Activated CD8-positive, alpha-beta memory T cell treated with anti-CD3 and anti-CD28 coated beads, Interleukin-2, amount 10 ng/mL, durations not matched to agents 7 days and 5 days (primary cell): ENCODE results near the gene PLK4. TPM values are rescaled to one million over a fixed set of nuclear protein-coding genes. Genes with fewer than 3 reads are reported as not detected.
A peak's percentile ranks its signal among the peaks of the same experiment; 100 is the strongest.

Experiments used
- ATAC-seq: fragments of 150-1000 bp; cut with Tn5 transposase; one replicate; pipeline ENCODE4 v1.10.0; 2021; ENCODE audit warnings: moderate library complexity
- CTCF ChIA-PET: fragments of 350-600 bp; sonication (Branson Sonifier 250); formaldehyde crosslinking; loops from one replicate; lab custom pipeline; 2021; ENCODE audit warnings: antibody characterized with exemption; lab: Charles Lee
- DNase-seq: peaks from one replicate; pipeline ENCODE4 v3.0.0-alpha.2; 2020
- H3K27ac Mint-ChIP-seq: one replicate; pipeline ENCODE4 v1.8.0; 2021; ENCODE audit warnings: mild to moderate bottlenecking, mixed read lengths
- H3K27me3 Mint-ChIP-seq: one replicate; pipeline ENCODE4 v1.8.0; 2021; ENCODE audit warnings: mixed read lengths
- H3K36me3 Mint-ChIP-seq: one replicate; pipeline ENCODE4 v1.8.0; 2021; ENCODE audit warnings: mild to moderate bottlenecking, mixed read lengths
- H3K4me1 Mint-ChIP-seq: one replicate; pipeline ENCODE4 v1.8.0; 2021; ENCODE audit warnings: mixed read lengths
- H3K4me3 Mint-ChIP-seq: one replicate; pipeline ENCODE4 v1.8.0; 2021; ENCODE audit warnings: mild to moderate bottlenecking, moderate library complexity, mixed read lengths
- H3K9me3 Mint-ChIP-seq: one replicate; pipeline ENCODE4 v1.8.0; 2022; ENCODE audit warnings: low read depth, mixed read lengths
- total RNA-seq, 2 experiments: library from RNA; stranded (reverse); gene quantifications; one replicate each; pipeline ENCODE4 v1.2.3, GENCODE V29; 2021

The PLK4 gene
- total RNA-seq = 10 to 100 TPM; 60.1 to 66.1 TPM

DNA sequence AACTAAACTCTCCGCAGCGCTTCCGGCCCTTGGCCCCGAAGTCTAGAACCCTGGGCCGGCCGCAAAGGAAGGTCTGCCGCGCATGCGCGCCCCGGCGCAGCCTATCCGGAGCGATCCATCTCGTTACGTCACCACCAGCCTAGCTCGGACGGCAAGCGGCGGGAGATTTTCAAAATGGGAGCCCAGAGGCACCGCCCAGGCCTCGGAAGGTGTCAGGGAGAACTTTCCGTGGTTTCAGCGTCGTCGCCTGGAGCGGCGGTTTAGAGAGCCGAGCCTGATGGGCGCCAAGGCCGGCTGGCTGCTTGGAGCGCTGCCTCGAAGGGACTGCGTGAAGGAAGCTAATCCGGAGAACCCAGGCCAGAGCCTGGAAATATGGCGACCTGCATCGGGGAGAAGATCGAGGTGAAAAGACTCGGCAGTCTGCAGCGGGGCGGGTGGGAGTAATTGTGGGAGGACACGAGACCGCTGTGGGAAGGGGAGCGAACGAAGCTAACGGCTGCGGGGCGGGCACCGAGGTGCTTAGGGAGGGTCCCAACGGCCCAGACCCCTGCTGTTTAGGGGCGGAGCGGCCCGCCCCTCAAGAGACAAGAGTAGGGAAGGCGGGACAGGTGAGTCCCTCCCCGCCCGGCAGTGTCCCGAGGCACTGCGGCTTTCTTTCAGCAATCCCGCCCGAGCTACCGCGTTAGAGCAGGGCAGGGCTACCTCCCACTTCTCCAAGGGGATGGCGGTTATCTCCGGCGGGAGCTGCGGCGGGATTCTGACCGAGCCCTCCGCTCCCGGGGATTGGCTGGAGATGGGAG is at the start of gene PLK4:
Gene PLK4, plus strand, starts transcription at position 131 of the 800 bp plus-strand sequence. Its CDS starts 242 bp downstream, at position 373.
- Mint-ChIP-seq H3K4me1 (peaks cover 43% of the 10 kb centered on the region), H3K36me3 (peaks cover 34% of the 10 kb centered on the region), H3K9me3 (no peaks in the 10 kb centered on the region), H3K27ac (peak within 1 kb of the TSS; percentile 96), H3K4me3 (peak within 1 kb of the TSS; percentile 100), H3K27me3 (no peaks in the 10 kb centered on the region)
- ATAC-seq (peak; percentile 94), DNase-seq (peak; percentile 98)
- CTCF ChIA-PET = interaction anchor here (1.1 to 1.2 kb wide), 2 partner anchors 11 to 98 kb away, joined by 3 to 4 read pairs; no protein-coding TSS in a partner anchor

DNA sequence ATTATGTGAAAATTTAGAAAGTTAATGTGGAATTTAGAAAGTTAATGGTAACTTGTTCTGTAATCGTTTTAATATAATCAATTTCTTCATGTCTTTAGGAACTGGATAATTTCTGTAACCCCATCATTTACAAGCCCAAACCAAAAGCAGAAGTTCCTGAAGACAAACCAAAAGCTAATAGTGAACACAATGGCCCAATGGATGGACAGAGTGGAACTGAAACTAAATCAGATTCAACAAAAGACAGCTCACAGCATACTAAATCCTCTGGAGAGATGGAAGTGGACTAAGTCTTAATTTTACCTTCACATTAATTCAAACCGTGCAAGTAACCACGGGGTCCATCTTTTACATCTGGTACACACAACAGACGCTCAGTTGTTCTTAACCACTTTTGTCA is 48.1 kb upstream of the PLK4 start:
- H3K4me1 Mint-ChIP-seq = no peaks in the 10 kb centered on the region

DNA sequence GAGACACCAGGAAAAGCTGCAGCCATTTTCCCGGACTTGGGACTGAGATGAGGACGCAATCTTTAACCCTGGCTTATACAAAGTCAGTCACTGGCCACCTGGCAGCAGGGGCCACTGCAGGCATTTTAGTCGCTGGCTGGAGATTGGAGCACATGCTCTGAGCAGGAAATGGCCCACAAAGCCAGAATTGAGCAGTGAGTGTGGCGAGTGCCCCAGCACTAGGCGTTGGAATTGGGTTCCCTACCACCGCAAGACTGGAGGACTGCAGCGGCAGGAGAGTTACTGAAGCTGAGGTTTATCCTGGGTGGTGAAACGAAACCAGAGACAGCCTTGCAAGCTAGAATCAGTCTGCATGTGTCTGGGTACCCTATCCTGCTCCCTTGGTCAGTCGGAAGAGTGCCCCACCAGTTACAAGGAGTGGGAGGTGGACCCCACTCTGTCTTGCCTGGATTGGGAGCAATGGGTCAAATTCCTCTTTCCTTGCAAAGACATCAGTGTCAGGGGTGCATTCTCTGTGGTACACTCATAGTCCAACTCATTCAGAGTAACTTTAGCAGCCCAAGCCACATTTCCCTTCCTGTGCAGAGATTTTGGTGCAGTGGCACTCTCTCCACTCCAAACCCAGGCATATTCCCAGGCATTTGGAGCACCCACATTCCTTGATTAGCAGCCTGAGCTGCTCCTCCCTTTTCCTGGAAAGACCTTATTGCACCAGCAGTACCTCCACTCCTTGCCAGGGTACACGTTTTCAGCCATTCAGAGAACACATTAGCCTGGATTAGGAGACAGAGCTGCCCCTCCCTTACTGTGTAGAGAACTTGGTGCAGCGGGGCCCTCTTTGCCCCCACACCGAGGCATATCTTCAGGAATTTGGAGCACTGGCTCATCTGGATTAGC is 36.7 kb upstream of the PLK4 start:
- ATAC-seq (no peak), DNase-seq (no peak)
- Mint-ChIP-seq H3K9me3 (peaks cover 11% of the 10 kb centered on the region), H3K36me3 (peaks cover 13% of the 10 kb centered on the region), H3K4me3 (no peak overlapping the region), H3K4me1 (no peaks in the 10 kb centered on the region), H3K27ac (no peak overlapping the region), H3K27me3 (no peaks in the 10 kb centered on the region)
- CTCF ChIA-PET = no interaction called here

More for the DNA sequence above, 48.1 kb upstream of the PLK4 start:
- H3K27me3 Mint-ChIP-seq = peaks cover 9% of the 10 kb centered on the region
- no peak overlapping the region for H3K27ac Mint-ChIP-seq
- no peaks in the 10 kb centered on the region for H3K36me3 Mint-ChIP-seq
- ATAC-seq (no peak), DNase-seq (no peak)
- H3K4me3 Mint-ChIP-seq = no peak overlapping the region
- CTCF ChIA-PET = no interaction called here
- no peaks in the 10 kb centered on the region for H3K9me3 Mint-ChIP-seq

DNA sequence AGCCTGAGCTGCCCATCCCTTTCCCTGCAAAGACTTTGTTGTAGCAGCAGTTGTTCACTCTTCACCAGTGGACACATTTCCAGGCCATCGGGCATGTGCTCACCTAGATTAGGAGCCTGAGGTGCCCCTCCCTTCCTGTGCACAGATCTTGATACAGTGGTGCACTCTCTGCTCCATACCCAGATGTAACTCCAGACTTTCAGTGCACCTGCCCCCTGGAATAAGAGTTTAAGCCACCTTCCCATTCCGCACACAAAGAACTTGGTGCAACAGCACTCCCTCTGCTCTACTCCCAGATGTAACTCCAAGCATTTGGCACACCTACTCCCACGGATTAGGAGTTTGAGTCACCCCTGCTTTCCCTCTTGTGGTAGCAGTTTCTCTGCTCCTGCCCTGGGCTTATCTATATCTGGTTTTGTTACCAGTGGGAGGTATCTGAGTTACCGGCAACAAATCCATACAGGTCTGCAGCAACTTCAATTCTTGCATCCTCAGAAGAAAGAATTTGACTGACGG is 36.0 kb upstream of the PLK4 start:
- ATAC-seq = no peak

DNA sequence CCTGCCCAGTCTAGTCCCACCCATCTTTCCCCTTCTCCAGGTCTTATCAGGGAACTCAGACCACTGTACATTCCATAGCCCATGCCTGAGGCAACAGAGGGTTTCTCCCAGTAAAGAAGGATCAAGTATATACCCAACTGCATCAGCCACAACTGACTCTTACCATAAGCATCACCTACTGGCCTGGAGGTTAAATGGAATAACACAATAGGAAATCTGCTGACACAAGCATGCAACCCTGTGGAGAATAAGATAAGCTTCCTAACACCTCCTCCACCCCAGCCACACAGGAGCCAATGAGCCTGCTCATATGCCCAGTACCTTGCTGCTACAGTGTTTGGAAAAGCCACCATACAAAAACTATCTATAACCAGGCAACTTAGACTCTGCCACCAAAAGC is 34.6 kb upstream of the PLK4 start:
- Mint-ChIP-seq H3K4me3 (no peak overlapping the region), H3K27me3 (no peaks in the 10 kb centered on the region), H3K9me3 (peaks cover 21% of the 10 kb centered on the region), H3K4me1 (no peaks in the 10 kb centered on the region), H3K27ac (no peak overlapping the region), H3K36me3 (peaks cover 24% of the 10 kb centered on the region)
- DNase-seq (no peak), ATAC-seq (no peak)
- CTCF ChIA-PET = interaction anchor here (0.9 kb wide), 1 partner anchor 14 kb away, joined by 3 read pairs; no protein-coding TSS in a partner anchor

More for the DNA sequence above, 36.0 kb upstream of the PLK4 start:
- Mint-ChIP-seq H3K9me3 (peaks cover 15% of the 10 kb centered on the region), H3K4me1 (no peaks in the 10 kb centered on the region), H3K27ac (no peak overlapping the region), H3K4me3 (no peak overlapping the region), H3K36me3 (peaks cover 16% of the 10 kb centered on the region), H3K27me3 (no peaks in the 10 kb centered on the region)
- CTCF ChIA-PET = no interaction called here
- no peak for DNase-seq

DNA sequence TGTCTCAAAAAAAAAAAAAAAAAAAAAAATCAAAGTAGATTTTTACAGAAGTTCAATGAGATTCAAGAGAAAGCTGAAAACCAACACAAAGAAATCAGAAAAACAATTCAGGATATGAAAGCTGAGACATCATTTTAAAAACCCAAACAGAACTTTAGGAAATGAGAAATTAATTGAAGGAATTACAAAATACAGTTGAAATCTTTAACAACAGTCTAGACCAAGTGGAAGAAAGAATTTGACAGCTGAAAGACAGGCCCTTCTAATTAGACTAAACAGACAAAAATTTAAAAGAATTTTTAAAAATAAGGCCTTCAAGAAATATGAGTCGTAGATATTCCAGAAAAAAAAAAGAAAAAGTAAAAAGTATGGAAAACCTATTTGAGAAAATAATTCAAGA is 33.9 kb upstream of the PLK4 start:
- H3K27me3 Mint-ChIP-seq = no peaks in the 10 kb centered on the region
- H3K27ac Mint-ChIP-seq = no peak overlapping the region
- peaks cover 2% of the 10 kb centered on the region for H3K4me1 Mint-ChIP-seq
- H3K4me3 Mint-ChIP-seq = no peak overlapping the region
- peaks cover 28% of the 10 kb centered on the region for H3K36me3 Mint-ChIP-seq
- DNase-seq = no peak
- CTCF ChIA-PET = no interaction called here
- peaks cover 23% of the 10 kb centered on the region for H3K9me3 Mint-ChIP-seq
- no peak for ATAC-seq

DNA sequence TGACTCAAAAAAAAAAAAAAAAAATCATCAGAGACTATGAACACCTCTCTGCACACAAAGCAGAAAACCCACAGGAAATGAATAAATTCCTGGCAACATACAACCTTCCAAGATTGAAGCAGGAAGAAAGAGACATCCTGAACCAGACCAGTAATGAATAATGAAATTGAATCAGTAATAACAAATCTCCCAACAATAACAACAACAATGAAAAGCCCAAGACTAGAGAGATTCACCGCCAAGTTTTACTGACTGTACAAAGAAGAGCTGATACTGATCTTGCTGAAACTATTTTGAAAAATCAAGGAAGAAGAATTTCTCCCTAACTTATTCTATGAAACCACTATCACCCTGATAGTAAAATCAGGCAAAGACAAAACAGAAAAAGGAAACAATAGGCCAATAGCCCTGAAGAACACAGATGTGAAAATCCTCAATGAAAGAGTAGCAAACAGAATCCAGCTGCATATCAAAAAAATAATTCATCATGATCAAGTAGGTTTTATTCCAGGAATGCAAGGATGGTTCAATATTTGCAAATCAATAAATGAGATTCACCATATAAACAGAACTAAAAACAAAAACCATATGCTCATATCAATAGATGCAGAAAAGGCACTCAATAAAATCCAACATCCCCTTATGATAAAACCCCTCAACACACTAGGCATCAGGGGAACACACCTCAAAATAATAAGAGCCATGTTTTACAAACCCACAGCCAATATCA is 31.0 kb upstream of the PLK4 start:
- Mint-ChIP-seq H3K36me3 (peaks cover 31% of the 10 kb centered on the region), H3K9me3 (peaks cover 32% of the 10 kb centered on the region), H3K4me3 (no peak overlapping the region), H3K4me1 (peaks cover 3% of the 10 kb centered on the region), H3K27ac (no peak overlapping the region), H3K27me3 (no peaks in the 10 kb centered on the region)
- DNase-seq = no peak
- no peak for ATAC-seq
- CTCF ChIA-PET = interaction anchor here (0.8 kb wide), 1 partner anchor 72 kb away, joined by 4 read pairs; no protein-coding TSS in a partner anchor

DNA sequence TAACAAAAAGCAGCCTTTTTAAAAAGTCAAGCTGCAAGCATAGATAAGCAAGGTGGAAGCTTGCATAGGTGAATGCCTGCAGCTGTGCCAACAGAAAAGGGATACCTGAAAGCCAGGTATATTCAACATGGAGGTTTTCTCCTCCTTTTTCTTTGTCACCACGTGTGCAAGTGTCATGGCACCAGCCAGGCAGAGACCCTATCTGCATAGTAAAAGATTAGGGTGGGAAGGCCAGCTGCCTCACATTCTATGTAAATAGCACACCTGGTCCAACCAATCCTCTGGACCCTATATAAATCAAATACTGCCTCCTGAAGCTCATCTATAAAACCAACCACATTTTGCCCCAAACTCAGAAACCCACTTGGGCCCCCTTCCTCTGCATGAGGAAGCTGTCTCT is 28.0 kb upstream of the PLK4 start:
- Mint-ChIP-seq H3K4me3 (no peak overlapping the region), H3K36me3 (peaks cover 27% of the 10 kb centered on the region), H3K27me3 (no peaks in the 10 kb centered on the region), H3K4me1 (peaks cover 5% of the 10 kb centered on the region), H3K9me3 (peaks cover 31% of the 10 kb centered on the region), H3K27ac (no peak overlapping the region)
- ATAC-seq = no peak
- CTCF ChIA-PET = no interaction called here
- DNase-seq = no peak

DNA sequence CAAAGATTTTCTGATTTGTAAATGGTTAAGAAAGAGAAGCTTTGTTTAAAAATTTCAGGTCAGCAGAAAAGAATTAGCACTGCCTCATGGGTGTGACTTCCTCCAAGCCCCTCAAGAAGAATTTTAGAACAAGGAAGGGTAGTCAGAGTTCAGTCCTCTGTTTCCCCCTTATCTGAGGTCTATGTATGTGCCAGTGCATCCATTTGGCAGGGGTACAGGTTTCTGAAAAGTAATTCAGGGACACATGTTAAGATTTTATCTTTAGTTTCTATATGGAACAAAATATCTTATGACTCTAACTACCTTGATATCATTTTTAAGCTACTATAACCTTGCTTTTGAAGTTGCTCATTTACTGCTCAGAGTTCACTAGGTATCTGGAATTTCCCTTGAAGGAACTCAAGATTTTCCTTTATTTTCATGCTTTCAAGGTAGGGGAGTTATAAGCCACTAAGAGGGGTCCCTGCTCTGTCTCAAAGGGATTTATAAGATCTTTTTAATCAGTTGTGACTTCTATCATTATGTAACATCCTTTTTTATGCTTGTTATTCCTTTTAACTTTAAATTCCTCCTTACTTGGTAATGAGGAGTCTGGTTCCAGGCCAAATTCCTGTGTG is 24.4 kb upstream of the PLK4 start:
- ATAC-seq (no peak), DNase-seq (no peak)
- no peak overlapping the region for H3K27ac Mint-ChIP-seq
- no peaks in the 10 kb centered on the region for H3K27me3 Mint-ChIP-seq
- CTCF ChIA-PET = no interaction called here
- H3K4me3 Mint-ChIP-seq = no peak overlapping the region
- peaks cover 5% of the 10 kb centered on the region for H3K4me1 Mint-ChIP-seq
- peaks cover 26% of the 10 kb centered on the region for H3K9me3 Mint-ChIP-seq
- peaks cover 19% of the 10 kb centered on the region for H3K36me3 Mint-ChIP-seq

DNA sequence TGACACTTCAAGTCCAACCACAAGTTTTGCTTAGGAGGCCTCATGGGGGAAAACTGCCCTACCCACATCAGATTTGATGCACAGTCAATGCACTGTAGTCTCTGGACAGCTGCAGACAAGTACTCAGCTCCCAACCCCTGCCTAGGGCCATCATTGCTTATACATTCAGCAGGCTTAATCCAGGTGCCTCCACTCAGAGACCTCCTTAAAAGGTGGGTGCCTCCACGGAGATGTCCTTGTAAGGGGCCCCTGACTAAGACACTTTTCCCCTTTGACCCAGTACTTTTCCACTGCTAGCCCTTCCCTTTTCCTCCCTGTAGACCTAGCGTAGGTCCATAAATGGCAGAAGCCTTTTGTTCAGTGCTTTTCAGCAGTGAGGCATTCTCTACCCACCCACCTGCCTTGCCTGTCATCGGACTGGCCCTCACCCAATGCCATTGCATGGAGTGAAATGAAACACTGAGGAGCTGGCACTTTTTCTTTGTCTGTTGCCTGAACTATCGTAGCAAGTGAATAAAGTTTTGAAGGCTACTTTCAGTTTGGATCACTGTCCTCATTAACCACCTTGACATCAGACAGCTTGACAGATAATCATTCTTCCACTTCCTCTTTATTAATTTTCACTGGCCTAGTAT is 23.8 kb upstream of the PLK4 start:
- peaks cover 2% of the 10 kb centered on the region for H3K4me1 Mint-ChIP-seq
- CTCF ChIA-PET = no interaction called here
- no peak overlapping the region for H3K27ac Mint-ChIP-seq
- H3K9me3 Mint-ChIP-seq = peaks cover 22% of the 10 kb centered on the region
- DNase-seq (no peak), ATAC-seq (no peak)
- peaks cover 14% of the 10 kb centered on the region for H3K36me3 Mint-ChIP-seq
- H3K4me3 Mint-ChIP-seq = no peak overlapping the region
- H3K27me3 Mint-ChIP-seq = no peaks in the 10 kb centered on the region

DNA sequence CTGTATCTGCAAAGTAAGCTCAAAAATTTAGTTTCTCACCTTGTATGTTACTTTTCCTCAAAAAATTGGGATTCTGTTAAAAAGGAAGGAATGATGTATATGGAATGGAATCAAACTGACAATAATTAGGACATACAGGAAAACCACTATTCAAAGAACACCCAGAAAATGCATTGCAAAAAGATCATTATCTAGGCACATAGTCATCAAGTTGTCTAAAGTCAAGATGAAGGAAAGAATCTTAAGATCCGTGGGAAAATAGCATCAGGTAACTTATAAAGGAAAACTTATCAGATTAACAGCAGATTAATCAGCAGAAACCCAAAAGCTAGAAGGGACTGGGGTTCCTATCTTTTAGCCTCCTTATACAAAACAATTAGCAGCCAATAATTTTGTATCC is 23.1 kb upstream of the PLK4 start:
- Mint-ChIP-seq H3K36me3 (peaks cover 14% of the 10 kb centered on the region), H3K4me3 (no peak overlapping the region), H3K9me3 (peaks cover 20% of the 10 kb centered on the region), H3K27ac (no peak overlapping the region), H3K4me1 (peaks cover 2% of the 10 kb centered on the region), H3K27me3 (no peaks in the 10 kb centered on the region)
- CTCF ChIA-PET = no interaction called here
- ATAC-seq (no peak), DNase-seq (no peak)

DNA sequence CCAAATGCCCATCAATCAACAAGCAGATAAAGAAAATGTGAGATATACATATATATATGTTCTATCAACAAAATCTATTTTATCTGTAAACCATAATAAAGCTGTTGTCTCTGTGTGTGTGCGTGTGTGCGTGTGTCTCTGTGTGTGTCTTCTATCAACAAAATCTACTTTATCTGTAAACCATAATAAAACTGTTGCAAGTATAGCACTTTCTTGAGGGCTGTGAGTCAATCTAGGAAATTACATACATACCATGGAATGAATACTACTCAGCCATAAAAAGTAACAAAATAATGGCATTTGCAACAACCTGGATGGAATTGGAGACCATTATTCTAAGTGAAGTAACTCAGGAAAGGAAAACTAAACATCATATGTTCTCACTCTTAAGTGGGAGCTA is 12.5 kb upstream of the PLK4 start:
- no peak for ATAC-seq
- no peak overlapping the region for H3K4me3 Mint-ChIP-seq
- no peaks in the 10 kb centered on the region for H3K9me3 Mint-ChIP-seq
- peaks cover 7% of the 10 kb centered on the region for H3K4me1 Mint-ChIP-seq
- CTCF ChIA-PET = no interaction called here
- peaks cover 1% of the 10 kb centered on the region for H3K36me3 Mint-ChIP-seq
- no peak overlapping the region for H3K27ac Mint-ChIP-seq
- no peaks in the 10 kb centered on the region for H3K27me3 Mint-ChIP-seq
- DNase-seq = no peak
